ENCODE data around the gene DNAI2.

The DNAI2 gene

DNA sequence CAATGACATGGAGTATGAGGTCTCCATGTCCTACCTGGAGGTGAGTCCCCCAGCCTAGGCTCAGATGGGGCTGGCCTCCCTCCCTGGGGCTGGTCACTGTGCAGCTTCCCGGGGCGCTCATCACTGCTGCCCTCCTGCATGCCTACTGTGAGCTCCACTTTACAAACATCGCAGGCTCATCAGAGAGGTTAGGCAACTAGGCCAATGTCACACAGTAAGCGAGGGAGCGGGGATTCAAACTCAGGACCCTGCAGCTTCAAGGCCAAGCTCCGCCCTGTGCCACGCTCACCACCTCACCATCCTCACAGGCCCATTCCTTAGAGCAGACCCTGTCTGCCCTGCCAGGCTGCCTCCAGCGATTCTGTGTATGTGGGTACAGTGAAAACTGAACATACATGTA, 69.1 kb downstream of the DNAI2 start:
- DNase-seq = no peak

- no peak for DNase-seq
Observed at GRCh38 chr17:74343526-74344284, 69.7 kb downstream of the DNAI2 start.

GRCh38 chr17:74344658-74345057, 70.6 kb downstream of the DNAI2 start:
- DNase-seq = no peak

GRCh38 chr17:74345433-74346241, 71.6 kb downstream of the DNAI2 start:
- no peak for DNase-seq

- no peak for DNase-seq
Observed at GRCh38 chr17:74347646-74348045, 73.6 kb downstream of the DNAI2 start.

DNA sequence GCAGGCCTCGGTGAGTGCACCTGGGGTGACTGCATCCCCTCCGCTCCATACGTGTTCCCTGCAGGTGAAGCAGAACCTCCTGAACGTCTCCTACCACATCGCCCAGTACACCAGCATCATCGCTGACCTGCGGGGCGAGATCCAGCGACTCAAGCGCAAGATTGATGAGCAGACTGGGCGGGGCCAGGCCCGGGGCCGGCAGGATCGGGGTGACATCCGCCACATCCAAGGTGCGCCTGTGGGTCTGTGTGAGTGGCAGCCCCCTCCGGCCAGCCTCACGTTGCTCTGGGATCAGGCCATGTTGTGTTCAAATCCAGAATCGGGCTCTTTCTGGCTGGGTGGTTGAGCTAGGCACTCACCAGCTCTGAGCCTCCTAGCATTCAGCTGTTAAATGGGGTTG, 75.1 kb downstream of the DNAI2 start:
- no peak for DNase-seq

DNA sequence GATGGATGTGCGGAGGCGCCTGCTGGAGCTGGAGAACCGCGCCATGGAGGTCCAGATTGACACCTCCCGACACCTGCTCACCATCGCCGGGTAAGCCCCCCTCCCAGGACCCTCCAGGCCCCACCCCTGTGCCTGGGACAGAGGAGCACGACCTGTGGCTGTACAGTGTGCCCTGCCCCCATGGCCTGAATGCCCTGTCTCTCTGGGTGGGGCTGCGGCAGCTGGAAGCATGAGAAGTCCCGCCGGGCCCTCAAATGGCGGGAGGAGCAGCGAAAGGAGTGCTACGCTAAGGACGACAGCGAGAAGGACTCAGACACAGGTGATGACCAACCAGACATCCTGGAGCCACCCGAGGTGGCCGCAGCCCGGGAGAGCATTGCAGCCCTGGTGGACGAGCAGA, 76.5 kb downstream of the DNAI2 start:
- DNase-seq = no peak

- DNase-seq = no peak
Observed at GRCh38 chr17:74351552-74352210, 77.6 kb downstream of the DNAI2 start.

GRCh38 chr17:74353446-74354060, 79.5 kb downstream of the DNAI2 start:
- DNase-seq = no peak

DNA sequence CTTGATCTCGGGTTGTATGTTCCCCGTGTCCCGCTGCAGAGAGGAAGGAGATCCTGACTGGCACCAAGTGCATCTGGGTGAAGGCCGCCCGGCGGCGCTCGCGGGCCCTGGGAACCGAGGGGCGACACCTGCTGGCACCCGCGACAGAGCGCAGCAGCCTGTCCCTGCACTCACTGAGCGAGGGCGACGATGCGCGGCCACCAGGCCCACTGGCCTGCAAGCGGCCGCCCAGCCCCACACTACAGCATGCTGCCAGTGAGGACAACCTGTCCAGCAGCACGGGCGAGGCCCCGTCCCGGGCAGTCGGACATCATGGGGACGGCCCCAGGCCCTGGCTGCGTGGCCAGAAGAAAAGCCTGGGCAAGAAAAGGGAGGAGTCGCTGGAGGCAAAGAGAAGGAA, 80.1 kb downstream of the DNAI2 start:
- DNase-seq = peak; percentile 33

DNA sequence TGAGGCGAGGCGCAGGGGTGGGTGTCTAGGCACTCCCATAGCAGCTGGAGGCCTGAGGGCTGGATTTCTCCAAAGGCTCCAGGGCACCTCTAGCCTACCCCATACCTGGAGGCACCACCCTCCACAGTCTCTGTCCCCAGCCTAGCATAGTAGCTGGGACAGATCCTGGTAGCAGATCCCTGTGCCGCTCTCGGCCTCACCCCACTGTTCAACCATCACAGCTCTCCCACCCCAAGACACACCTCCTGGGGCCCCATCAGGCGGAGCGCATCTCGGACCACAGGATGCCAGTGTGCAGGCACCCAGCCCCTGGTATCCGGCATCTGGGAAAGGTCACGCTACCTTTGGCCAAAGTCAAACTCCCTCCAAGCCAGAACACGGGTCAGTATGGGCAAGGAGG, 80.5 kb downstream of the DNAI2 start:
- DNase-seq = no peak

DNA sequence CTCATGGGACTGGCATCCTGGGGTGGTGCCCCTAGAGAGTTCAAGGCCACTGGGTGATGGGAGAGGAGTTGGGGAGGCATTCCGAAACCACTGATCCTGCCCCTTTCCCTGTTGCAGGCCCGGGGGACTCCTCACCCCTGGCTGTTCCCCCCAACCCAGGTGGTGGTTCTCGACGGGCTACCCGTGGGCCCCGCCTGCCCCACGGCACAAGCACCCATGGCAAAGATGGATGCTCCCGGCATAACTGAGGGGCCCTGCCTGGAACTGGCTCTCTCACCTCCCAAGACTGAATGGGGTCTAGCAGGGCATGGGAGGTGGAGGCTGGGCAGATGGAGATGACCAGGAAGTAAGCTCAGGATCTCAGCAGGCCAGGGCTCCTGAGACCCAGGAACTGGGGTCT, 81.0 kb downstream of the DNAI2 start:
- no peak for DNase-seq

DNA sequence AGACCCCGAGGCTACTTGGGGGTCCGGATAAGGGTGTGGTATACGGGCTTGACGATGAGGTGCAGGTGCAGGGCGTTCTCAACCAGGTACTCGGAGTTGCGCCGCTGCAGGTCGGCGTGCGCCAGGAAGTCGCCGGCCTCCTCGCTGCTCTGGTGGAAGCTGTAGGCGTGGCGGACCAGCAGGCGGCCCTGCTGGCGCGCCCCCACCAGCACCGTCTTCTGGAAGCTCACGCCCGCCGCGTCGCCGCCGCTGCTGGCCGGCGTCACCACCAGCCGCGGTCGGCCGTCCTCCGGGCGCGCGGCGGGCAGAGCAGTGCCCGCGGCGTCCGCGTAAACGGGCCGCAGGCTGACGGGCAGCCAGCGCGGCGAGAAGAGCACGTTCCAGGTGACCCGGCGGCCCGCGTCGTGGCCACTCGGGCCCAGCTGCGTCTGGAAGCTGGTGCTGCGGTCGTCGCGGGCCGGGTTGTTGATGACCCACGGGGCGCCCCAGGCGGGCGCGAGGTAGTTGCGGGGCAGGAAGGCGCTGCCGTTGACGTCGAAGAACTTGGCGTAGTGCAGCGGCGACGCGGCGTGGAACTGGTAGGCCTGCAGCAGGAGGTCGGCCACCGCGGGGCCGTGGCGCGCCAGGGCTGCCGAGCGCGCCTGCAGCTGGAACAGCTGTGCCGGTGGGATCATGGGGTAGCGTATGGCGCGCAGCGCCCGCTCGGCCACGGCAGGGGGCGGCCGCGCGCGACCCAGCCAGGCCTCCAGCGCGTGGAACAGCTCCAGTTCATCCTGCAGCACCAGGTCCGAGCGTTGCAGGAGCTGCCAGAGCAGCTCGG, 82.8 kb downstream of the DNAI2 start:
- DNase-seq = no peak

DNA sequence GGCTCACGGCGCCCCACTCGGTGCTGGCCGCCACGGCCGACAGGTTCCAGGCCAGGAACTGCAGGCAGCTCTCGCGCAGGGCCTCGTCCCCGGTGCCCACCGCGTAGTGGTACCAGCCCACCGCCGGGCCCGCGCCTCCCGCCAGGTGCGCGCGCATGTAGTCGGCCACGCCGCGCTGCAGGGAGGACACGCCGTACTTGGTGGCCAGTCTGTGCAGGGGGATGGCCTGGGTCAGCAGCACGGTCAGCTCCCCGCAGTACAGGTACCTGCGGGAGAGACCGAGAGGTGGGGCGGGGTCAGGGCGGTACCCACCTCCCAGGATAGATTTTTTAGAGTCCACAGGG, 83.4 kb downstream of the DNAI2 start:
- no peak for DNase-seq

- no peak for DNase-seq
Observed at GRCh38 chr17:74358697-74359096, 84.7 kb downstream of the DNAI2 start.

DNA sequence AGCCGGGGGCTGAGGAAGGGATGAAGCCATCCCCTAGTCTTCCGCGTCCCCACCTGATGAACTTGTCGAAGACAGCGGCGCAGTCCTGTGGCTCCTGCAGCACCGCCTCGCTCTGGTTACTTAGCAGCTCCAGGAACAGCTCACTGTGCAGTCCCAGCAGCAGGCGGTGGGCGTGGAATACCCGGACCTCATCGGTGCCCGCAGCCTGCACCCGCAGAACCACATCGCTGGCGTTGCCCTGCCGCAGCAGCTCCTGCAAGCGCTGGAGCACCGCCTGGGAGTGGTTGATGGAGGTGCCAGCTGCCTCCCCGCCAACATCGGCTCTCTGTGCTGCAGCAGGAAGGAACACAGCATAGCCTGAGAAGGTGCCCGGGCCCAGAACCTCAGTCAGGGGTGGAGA, 85.9 kb downstream of the DNAI2 start:
- no peak for DNase-seq

DNA sequence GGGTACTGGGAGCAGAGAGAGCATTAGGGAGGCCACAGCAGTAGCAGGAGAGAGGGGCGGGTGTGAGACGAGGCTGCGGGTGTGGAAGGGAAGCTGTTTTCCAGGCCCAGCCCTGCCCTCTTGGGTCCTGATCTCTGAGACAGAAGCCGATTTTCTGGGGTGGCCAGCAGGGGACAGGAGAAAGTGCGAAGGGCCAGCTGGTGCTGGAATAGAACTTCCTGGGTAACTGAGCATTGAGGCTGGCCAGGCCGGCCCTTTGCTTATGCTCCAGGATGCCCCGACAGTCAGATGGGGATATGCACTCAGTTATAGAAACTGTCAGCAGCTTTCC, 86.8 kb downstream of the DNAI2 start:
- no peak for DNase-seq

DNA sequence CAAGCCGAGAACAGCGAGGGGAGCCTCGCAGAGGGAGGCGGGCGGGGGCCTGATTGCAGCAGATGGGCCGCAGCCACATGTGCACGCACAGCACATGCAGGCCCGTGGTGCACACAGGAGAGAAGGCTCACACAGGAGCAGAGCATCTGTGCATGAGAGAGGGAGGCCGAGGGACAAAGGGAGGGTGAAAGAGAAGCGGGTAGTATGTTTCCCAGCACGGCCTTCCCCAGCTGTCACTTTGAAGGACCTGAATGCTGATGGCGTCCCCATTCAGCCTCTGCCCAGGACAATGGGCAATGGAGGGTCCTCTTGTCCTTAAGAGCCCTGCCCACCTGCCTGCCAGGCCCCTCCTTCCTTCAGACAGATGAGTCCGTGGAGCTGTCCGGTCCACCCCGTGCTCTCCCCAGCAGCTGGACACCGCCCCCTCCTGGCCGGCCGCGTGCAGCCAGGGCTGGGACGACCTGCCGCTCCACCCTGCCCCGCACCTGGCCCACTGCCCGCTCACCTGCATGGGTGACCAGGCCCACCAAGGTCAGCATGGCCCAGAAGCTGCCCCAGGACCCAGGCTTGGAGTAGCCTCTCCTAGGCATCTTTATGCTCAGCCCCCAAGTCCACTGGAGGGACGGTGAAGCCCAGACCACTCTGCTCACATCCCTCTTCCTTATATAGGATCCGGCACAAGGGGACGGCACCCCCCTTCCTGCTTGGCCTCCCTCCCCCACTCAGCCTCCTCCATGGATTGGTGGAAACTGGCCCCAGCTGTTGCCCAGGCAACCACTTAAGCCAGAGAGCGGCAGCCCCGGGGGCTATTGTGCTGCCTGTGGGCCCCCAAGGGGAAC, 87.4 kb downstream of the DNAI2 start, which contains the start of gene BTBD17:
Gene BTBD17, minus strand, starts transcription at position 639 of the 839 bp plus-strand sequence. Its CDS starts 49 bp downstream, at position 590.
- DNase-seq = peak; percentile 28

DNA sequence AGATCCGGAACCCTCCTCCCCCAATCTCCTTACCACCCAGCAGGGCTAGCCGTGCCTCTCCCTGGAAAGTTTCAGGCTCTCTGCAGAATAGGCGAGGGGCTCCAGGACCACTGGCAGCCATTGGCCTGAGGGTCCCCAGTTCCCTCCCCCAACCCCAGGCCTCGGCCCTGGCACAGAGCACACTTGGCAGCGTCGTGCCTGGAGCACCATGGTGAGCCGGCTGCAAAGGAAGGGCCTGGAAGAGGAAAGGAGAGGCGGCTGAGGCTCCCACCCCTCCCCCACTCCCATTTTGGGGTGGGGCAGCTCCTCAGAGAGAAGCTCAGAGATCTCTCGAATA, 88.0 kb downstream of the DNAI2 start:
- no peak for DNase-seq

GRCh38 chr17:74362810-74363498, 88.9 kb downstream of the DNAI2 start:
- no peak for DNase-seq

Measured in activated naive CD4-positive, alpha-beta T cell treated with anti-CD3 and anti-CD28 coated beads, Interleukin-2, amount 50 U/mL, for 16 hours (primary cell).